ENCODE results near the gene RPEL1. TPM values are rescaled to one million over a fixed set of nuclear protein-coding genes. Genes with fewer than 3 reads are reported as not detected.
"Not testable (repeated sequence)": the region's sequence is repeated elsewhere in the genome, so short reads cannot be mapped to it uniquely, and the experiment has no call there.

RPEL1 gene
- polyA plus RNA-seq, 3 donors from 2014 or later = not detected

DNA sequence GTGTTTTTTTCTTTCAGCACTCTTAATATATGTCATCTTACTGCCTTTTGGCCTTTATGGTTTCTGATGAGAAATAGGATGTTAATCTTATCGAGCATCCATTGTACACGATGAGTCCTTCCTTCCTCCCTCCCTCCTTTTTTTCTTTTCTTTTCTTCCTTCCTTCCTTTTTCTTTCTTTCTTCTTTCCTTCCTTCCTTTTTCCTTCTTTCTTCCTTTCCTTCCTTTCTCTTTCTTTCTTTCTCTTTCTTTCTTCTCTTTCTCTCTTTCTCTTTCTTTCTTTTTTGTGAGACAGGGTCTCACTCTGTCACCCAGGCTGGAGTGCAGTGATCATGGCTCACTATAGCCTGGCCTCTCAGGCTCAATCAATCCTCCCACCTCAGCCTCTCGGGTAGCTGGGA lies 8.4 kb downstream of the RPEL1 start:
- Mint-ChIP-seq H3K36me3 (no peaks in the 10 kb centered on the region), H3K27ac (no peak overlapping the region), H3K27me3 (ENCODE audit: low read depth in 3 of 3) (peaks cover 15 to 37% (median 31%) of the 10 kb centered on the region in 3 donors), H3K4me3 (no peak overlapping the region), H3K4me1 (peaks cover 0 to 5% of the 10 kb centered on the region in 2 donors), H3K9me3 (peaks cover 1 to 8% (median 5%) of the 10 kb centered on the region in 6 donors)
- DNase-seq = no peak

DNA sequence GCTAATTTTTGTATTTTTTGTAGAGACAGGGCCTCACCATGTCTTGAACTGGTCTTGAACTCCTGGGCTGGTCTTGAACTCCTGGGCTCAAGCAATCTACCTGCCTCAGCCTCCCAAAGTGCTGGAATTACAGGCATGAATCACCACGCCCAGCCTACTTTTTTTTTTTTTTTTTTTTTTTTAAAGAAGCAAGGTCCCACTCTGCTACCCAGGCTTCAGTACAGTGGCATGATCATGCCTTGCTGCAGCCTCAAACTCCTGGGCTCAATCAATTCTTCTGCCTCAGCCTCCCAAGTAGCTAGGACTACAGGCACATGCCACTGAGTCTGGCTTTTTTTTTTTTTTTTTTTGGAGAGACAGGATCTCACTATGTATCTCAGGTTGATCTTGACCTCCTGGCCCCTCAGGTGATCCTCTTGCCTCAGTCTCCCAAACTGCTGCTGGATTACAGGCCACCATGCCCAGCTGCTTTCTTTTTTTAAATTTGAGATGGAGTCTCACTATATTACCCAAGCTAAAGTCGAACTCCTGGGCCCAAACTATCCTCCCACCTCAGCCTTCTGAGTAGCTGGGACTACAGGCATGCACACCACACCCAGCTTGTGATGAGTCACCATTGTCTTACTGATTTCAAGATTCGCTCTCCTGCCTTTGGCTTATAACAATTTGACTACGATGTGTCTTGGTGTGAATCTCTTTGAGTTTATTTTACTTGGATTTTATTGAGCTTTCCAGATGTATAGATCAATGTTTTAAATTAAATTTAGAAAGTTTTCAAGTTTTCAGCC lies 9.0 kb downstream of the RPEL1 start:
- H3K27ac Mint-ChIP-seq = no peak overlapping the region
- DNase-seq = no peak
- H3K27me3 Mint-ChIP-seq (ENCODE audit: low read depth in 3 of 3) = peaks cover 16 to 32% (median 31%) of the 10 kb centered on the region in 3 donors
- H3K36me3 Mint-ChIP-seq = no peaks in the 10 kb centered on the region
- peaks cover 1 to 8% (median 5%) of the 10 kb centered on the region in 6 donors for H3K9me3 Mint-ChIP-seq
- H3K4me1 Mint-ChIP-seq = peaks cover 0 to 5% of the 10 kb centered on the region in 2 donors
- H3K4me3 Mint-ChIP-seq = no peak overlapping the region

DNA sequence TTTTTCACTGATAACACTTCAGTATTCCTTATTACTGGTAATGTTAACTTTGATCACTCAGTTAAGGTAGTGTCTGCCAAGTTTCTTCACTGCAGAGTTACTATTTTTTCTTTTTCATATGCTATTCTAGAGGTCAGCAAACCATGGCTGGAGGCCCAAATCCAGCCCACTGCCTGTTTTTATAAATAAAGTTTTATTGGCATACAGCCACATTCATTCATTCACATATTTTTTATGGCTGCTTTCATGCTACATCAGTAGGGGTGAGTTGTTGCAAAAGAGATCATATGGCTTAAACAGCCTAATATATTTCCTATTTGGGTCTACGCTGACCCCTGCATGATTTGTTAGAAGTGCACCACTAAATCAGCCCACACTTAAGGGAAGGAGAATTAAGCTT lies 10.9 kb downstream of the RPEL1 start:
- no peaks in the 10 kb centered on the region for H3K36me3 Mint-ChIP-seq
- no peaks in the 10 kb centered on the region for H3K9me3 Mint-ChIP-seq
- no peaks in the 10 kb centered on the region for H3K4me1 Mint-ChIP-seq
- H3K27me3 Mint-ChIP-seq (ENCODE audit: low read depth in 3 of 3) = peaks cover 12 to 18% (median 14%) of the 10 kb centered on the region in 3 donors
- H3K27ac Mint-ChIP-seq = no peak overlapping the region
- H3K4me3 Mint-ChIP-seq = no peak overlapping the region
- no peak for DNase-seq

DNA sequence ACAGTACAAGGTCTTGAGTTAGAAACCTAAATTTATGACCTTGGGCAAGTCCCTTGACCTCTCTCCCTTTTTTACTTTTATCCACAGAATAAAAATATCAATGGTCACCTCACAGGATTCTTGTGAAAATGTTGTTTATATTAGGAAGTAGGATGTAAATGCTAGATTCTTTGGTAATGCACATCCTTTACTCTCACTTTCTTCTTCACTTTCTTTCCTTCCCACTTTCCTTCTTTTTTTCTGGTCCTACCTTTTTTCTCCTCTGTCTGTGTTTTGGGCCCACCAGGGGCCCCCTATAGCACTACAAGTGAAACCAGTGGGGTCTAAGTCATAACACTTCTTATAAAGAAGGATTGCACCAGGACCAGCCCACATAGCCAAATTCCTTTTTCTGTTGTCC lies 12.1 kb downstream of the RPEL1 start:
- Mint-ChIP-seq H3K27me3 (ENCODE audit: low read depth in 3 of 3) (peaks cover 6 to 14% (median 9%) of the 10 kb centered on the region in 3 donors), H3K9me3 (no peaks in the 10 kb centered on the region), H3K27ac (no peak overlapping the region), H3K36me3 (no peaks in the 10 kb centered on the region), H3K4me3 (no peak overlapping the region), H3K4me1 (no peaks in the 10 kb centered on the region)
- DNase-seq = no peak

DNA sequence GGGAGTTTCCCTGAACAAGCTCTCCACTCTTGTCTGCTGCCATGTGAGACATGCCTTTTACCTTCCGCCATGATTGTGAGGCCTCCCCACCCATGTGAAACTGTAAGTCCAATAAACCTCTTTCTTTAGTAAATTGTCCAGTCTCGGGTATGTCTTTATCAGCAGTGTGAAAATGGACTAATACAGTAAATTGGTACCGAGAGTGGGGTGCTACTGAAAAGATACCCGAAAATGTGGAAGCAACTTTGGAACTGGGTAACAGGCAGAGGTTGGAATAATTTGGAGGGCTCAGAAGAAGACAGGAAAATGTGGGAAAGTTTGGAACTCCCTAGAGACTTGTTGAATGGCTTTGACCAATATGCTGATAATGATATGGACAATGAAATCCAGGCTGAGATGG lies 13.2 kb downstream of the RPEL1 start:
- not testable (repeated sequence) for H3K9me3 Mint-ChIP-seq, H3K4me1 Mint-ChIP-seq, H3K27ac Mint-ChIP-seq, DNase-seq, H3K4me3 Mint-ChIP-seq, H3K36me3 Mint-ChIP-seq
- H3K27me3 Mint-ChIP-seq (ENCODE audit: low read depth in 3 of 3) = peaks cover 6 to 23% (median 12%) of the 10 kb centered on the region in 3 donors

DNA sequence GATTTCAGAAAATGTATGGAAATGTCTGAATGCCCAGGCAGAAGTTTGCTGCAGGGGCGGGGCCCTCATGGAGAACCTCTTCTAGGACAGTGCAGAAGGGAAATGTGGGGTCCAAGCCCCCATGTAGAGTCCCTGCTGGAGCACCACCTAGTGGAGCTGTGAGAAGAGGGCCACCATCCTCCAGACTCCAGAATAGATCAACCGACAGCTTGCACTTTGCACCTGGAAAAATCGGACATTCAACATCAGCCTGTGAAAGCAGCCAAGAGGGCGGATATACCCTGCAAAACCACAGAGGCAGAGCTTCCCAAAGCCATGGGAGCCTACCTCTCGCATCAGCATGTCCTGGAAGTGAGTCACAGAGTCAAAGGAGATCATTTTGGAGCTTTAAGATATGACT lies 14.3 kb downstream of the RPEL1 start:
- no peak overlapping the region for H3K27ac Mint-ChIP-seq
- H3K9me3 Mint-ChIP-seq = no peaks in the 10 kb centered on the region
- H3K36me3 Mint-ChIP-seq = no peaks in the 10 kb centered on the region
- no peak for DNase-seq
- no peaks in the 10 kb centered on the region for H3K4me1 Mint-ChIP-seq
- peaks cover 4 to 21% (median 8%) of the 10 kb centered on the region in 3 donors for H3K27me3 Mint-ChIP-seq (ENCODE audit: low read depth in 3 of 3)
- H3K4me3 Mint-ChIP-seq = no peak overlapping the region

DNA sequence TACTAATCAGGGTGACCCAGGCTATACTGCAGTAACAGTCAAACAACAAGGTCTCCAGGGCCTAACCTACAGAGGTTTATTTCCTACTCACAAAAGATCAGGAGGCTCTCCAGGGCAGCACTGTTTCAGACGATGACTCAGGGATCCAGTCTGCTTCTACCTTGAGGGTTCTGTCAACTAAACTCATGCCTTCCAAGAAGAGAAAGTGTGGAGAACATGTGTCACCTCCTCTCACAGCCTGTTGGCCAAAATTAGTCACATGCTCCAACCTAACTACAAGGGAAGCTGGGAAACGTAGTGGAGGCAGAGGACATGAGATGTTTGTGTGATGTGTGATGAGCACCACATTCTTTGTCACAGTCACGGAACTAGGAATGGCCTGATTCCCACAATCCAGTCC lies 16.5 kb downstream of the RPEL1 start:
- H3K27ac Mint-ChIP-seq = no peak overlapping the region
- H3K27me3 Mint-ChIP-seq (ENCODE audit: low read depth in 3 of 3) = peaks cover 6 to 21% (median 8%) of the 10 kb centered on the region in 3 donors
- peaks cover 0 to 3% (median 0%) of the 10 kb centered on the region in 6 donors for H3K9me3 Mint-ChIP-seq
- no peaks in the 10 kb centered on the region for H3K36me3 Mint-ChIP-seq
- H3K4me1 Mint-ChIP-seq = no peaks in the 10 kb centered on the region
- no peak overlapping the region for H3K4me3 Mint-ChIP-seq
- no peak for DNase-seq

DNA sequence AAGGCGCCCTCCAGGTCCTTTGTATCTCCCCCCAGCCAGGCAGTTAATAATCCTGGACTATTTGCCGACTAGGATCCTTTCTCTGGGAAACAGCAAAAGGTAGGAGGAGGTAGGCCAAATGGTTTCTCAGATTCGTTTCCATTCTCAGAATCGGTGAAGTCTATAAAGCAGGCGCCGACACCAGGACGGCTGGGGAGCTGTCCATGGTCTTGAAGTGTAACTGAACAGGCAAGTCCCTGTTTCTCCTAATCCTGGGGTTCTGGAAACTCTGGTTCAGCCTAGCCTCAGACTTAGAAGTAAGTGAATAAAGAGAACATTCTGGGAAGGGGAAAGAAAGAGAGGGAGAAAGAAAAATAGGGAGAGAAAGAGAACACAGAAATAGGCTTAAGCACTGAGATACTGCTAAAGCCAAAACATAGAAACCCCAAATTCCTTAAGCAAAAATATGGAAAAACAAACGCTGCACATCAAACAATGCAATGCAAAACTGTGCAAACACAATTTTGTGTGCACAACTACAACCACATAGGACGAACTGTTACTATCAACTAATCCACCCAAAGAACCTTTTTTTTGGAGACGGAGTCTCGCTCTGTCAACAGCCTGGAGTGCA lies 20.1 kb downstream of the RPEL1 start:
- no peak overlapping the region for H3K27ac Mint-ChIP-seq
- H3K9me3 Mint-ChIP-seq = peaks cover 0 to 3% (median 0%) of the 10 kb centered on the region in 6 donors
- peaks cover 3 to 18% (median 6%) of the 10 kb centered on the region in 3 donors for H3K27me3 Mint-ChIP-seq (ENCODE audit: low read depth in 3 of 3)
- DNase-seq = peak in 1 of 3 donors; percentile 26
- H3K4me1 Mint-ChIP-seq = no peaks in the 10 kb centered on the region
- no peaks in the 10 kb centered on the region for H3K36me3 Mint-ChIP-seq
- no peak overlapping the region for H3K4me3 Mint-ChIP-seq

DNA sequence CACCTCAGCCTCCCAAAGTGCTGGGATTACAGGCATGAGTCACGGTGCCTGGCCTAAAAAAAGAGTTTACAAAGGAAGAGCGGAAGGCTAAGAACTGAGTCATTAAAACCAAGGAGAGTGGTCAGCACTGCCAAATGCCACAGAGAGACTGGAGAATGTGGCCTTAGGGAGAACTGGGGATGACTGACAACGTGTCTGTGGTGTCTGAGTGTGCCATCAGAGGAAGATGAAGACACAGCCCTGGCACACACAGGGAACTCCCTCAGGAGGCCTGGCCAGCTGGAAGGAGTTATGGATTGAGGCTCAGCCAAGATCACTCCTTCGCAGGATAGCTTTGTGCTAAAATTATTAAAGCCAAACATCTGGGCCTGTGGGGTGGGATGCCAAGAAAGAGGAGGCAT lies 27.4 kb downstream of the RPEL1 start:
- Mint-ChIP-seq H3K27ac (no peak overlapping the region), H3K9me3 (peaks cover 0 to 5% (median 0%) of the 10 kb centered on the region in 6 donors), H3K4me1 (no peaks in the 10 kb centered on the region), H3K4me3 (no peak overlapping the region), H3K27me3 (ENCODE audit: low read depth in 3 of 3) (peaks cover 6 to 20% (median 19%) of the 10 kb centered on the region in 3 donors), H3K36me3 (no peaks in the 10 kb centered on the region)
- no peak for DNase-seq

DNA sequence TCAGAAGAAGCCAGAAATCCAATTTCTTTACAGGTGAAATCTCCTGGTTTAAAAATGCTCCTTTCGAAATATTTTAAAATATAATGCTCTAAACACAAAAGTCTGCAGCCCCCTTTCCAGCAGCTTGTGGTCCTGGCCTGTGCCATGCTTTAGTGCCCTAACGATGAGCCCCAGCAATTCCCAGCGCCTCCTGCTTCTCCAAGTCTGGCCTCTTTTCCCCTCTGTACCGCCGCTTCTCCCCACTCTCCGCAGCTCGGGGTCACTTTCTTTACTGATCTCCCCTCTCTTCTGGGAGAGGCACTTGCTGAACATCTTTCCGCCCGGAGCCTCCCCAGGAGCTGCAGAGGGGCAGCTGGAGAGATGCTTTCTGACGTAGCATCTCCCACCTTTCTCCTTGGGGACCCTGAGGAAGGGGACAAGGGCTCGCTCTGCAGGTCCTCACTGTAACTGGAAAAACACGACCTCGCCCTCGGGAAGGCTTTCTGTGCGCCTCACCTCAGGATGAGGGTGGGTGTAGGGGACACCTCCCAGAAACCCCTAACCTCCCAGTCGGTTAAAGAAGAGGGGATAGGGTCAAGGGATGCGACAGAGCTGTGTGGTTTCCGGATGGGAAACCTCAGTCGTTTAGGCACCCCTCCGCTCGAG lies 30.7 kb downstream of the RPEL1 start:
- Mint-ChIP-seq H3K27ac (no peak overlapping the region), H3K4me1 (peaks cover 3 to 6% of the 10 kb centered on the region in 2 donors), H3K27me3 (ENCODE audit: low read depth in 3 of 3) (peaks cover 21 to 35% (median 34%) of the 10 kb centered on the region in 3 donors), H3K9me3 (peaks cover 0 to 8% (median 5%) of the 10 kb centered on the region in 6 donors), H3K36me3 (peaks cover 0 to 7% (median 0%) of the 10 kb centered on the region in 3 donors), H3K4me3 (no peak overlapping the region)
- DNase-seq = no peak

DNA sequence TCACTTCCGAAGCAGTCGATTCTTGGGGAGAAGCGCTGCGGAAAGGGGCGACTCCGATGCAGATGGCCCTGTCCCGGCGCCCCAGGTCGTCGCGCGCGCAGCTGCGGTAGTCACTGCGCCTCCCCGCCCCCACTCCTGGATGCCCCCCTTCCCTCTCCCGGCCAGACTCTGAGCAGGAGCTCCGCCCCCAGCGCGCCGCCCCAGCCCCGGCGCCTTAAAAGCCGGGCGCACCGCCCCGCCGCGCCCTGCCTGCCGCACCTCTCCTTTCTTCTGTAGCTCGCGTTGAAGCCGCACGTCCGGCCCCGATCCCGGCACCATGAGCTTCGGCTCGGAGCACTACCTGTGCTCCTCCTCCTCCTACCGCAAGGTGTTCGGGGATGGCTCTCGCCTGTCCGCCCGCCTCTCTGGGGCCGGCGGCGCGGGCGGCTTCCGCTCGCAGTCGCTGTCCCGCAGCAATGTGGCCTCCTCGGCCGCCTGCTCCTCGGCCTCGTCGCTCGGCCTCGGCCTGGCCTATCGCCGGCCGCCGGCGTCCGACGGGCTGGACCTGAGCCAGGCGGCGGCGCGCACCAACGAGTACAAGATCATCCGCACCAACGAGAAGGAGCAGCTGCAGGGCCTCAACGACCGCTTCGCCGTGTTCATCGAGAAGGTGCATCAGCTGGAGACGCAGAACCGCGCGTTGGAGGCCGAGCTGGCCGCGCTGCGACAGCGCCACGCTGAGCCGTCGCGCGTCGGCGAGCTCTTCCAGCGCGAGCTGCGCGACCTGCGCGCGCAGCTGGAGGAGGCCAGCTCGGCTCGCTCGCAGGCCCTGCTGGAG lies 31.4 kb downstream of the RPEL1 start, which contains the start of gene INA:
INA (plus strand) TSS at position 243 of the 817 bp plus-strand sequence; CDS start at position 317, 74 bp downstream.
- no peak within 1 kb of the TSS for H3K27ac Mint-ChIP-seq
- H3K27me3 Mint-ChIP-seq (ENCODE audit: low read depth in 3 of 3) = peaks cover 22 to 35% (median 35%) of the 10 kb centered on the region in 3 donors
- DNase-seq = no peak

DNA sequence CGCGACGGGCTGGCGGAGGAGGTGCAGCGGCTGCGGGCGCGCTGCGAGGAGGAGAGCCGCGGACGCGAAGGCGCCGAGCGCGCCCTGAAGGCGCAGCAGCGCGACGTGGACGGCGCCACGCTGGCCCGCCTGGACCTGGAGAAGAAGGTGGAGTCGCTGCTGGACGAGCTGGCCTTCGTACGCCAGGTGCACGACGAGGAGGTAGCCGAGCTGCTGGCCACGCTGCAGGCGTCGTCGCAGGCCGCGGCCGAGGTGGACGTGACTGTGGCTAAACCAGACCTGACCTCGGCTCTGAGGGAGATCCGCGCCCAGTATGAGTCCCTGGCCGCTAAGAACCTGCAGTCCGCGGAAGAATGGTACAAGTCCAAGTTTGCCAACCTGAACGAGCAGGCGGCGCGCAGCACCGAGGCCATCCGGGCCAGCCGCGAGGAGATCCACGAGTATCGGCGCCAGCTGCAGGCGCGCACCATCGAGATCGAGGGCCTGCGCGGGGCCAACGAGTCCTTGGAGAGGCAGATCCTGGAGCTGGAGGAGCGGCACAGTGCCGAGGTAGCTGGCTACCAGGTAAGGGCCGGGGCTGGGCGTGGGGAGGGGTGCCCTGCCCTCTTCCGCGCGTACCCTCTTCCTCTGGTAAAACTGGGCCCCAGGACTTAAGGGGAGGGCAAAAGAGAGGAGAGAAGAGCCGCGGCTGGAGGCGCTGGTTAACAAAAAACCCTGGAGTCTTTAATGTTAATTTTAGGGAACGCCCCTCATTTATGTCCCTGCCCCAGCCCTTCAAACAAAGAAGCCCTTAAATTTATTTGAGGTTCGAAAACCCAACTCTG lies 32.2 kb downstream of the RPEL1 start:
- Mint-ChIP-seq H3K36me3 (peaks cover 0 to 7% (median 0%) of the 10 kb centered on the region in 3 donors), H3K4me1 (peaks cover 3 to 6% of the 10 kb centered on the region in 2 donors), H3K27ac (no peak overlapping the region), H3K4me3 (no peak overlapping the region), H3K27me3 (ENCODE audit: low read depth in 3 of 3) (peaks cover 24 to 35% (median 33%) of the 10 kb centered on the region in 3 donors), H3K9me3 (peaks cover 0 to 8% (median 5%) of the 10 kb centered on the region in 6 donors)
- no peak for DNase-seq

More for the DNA sequence above, 31.4 kb downstream of the RPEL1 start, which contains the start of gene INA:
- peaks cover 0 to 7% (median 0%) of the 10 kb centered on the region in 3 donors for H3K36me3 Mint-ChIP-seq
- no peak within 1 kb of the TSS for H3K4me3 Mint-ChIP-seq
- H3K9me3 Mint-ChIP-seq = peaks cover 0 to 8% (median 5%) of the 10 kb centered on the region in 6 donors
- H3K4me1 Mint-ChIP-seq = peaks cover 3 to 6% of the 10 kb centered on the region in 2 donors

All from immature natural killer cell (primary cell).